Stomach (tissue), 4 donors: ENCODE data around the gene KIRREL3.

Experiments used
- EP300 ChIP-seq: sonication (generic); formaldehyde crosslinking; IDR thresholded peaks from one replicate; pipeline ENCODE4 v1.6.1; 2017; ENCODE audit warnings: antibody characterized with exemption
- POLR2AphosphoS5 ChIP-seq, 3 donors: sonication (generic); formaldehyde crosslinking; IDR thresholded peaks; one replicate each; pipeline ENCODE4 v1.6.1; 2016; ENCODE audit warnings: antibody characterized with exemption in 3 of 3
- TF ChIP-seq, protein P1 (sequence below), 7 experiments: fragments of 450-650 bp in 4 of 7; fragments of 200-600 bp in 3 of 7; sonication (generic) in 3 of 7; IDR thresholded peaks; one replicate each; pipeline ENCODE4 v1.5.1; 2016 to 2019; ENCODE audit warnings: antibody characterized with exemption in 7 of 7, control low read depth in 2 of 7, mild to moderate bottlenecking in 1 of 7

GRCh38 chr11:126468102-126468521 is 532.5 kb downstream of the KIRREL3 start:
- TF ChIP-seq, protein P1, sequence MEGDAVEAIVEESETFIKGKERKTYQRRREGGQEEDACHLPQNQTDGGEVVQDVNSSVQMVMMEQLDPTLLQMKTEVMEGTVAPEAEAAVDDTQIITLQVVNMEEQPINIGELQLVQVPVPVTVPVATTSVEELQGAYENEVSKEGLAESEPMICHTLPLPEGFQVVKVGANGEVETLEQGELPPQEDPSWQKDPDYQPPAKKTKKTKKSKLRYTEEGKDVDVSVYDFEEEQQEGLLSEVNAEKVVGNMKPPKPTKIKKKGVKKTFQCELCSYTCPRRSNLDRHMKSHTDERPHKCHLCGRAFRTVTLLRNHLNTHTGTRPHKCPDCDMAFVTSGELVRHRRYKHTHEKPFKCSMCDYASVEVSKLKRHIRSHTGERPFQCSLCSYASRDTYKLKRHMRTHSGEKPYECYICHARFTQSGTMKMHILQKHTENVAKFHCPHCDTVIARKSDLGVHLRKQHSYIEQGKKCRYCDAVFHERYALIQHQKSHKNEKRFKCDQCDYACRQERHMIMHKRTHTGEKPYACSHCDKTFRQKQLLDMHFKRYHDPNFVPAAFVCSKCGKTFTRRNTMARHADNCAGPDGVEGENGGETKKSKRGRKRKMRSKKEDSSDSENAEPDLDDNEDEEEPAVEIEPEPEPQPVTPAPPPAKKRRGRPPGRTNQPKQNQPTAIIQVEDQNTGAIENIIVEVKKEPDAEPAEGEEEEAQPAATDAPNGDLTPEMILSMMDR (IDR thresholded peaks at IDR 0.05) = no peak
- no peak for TF ChIP-seq EP300
- no peak for TF ChIP-seq POLR2AphosphoS5 (IDR thresholded peaks at IDR 0.05)
